GM19099 (cell line): ENCODE results near the gene RGS7.

Experiments used
- POLR2A ChIP-seq: IDR thresholded peaks from 3 replicates; pipeline ENCODE4 v1.6.1; 2011; ENCODE audit warnings: low read depth; ENCODE audit not compliant: insufficient read length; ENCODE audit errors: extremely low read depth

RGS7 gene

GRCh38 chr1:241352401-241352800 lies 4.6 kb downstream of the RGS7 start:
- no peak for TF ChIP-seq POLR2A

GRCh38 chr1:241351841-241352240 lies 5.2 kb downstream of the RGS7 start:
- no peak for TF ChIP-seq POLR2A

- TF ChIP-seq POLR2A: no peak
Observed at GRCh38 chr1:241343956-241344355, 13.0 kb downstream of the RGS7 start.

- TF ChIP-seq POLR2A: no peak
Observed at GRCh38 chr1:241336335-241336734, 20.7 kb downstream of the RGS7 start.

- no peak for TF ChIP-seq POLR2A
Observed at GRCh38 chr1:241332987-241333386, 24.0 kb downstream of the RGS7 start.

GRCh38 chr1:241332037-241332409 lies 25.0 kb downstream of the RGS7 start:
- TF ChIP-seq POLR2A: no peak

- no peak for TF ChIP-seq POLR2A
Observed at GRCh38 chr1:241331328-241332036, 25.5 kb downstream of the RGS7 start.

GRCh38 chr1:241330619-241331327 lies 26.2 kb downstream of the RGS7 start:
- no peak for TF ChIP-seq POLR2A

- TF ChIP-seq POLR2A: no peak
Observed at GRCh38 chr1:241325456-241325855, 31.5 kb downstream of the RGS7 start.

- no peak for TF ChIP-seq POLR2A
Observed at GRCh38 chr1:241323514-241324195, 33.4 kb downstream of the RGS7 start.

GRCh38 chr1:241317676-241318075 lies 39.3 kb downstream of the RGS7 start:
- TF ChIP-seq POLR2A: no peak

GRCh38 chr1:241316372-241316771 lies 40.6 kb downstream of the RGS7 start:
- no peak for TF ChIP-seq POLR2A

- TF ChIP-seq POLR2A: no peak
Observed at GRCh38 chr1:241311056-241311746, 45.8 kb downstream of the RGS7 start.

GRCh38 chr1:241310451-241310850 lies 46.6 kb downstream of the RGS7 start:
- no peak for TF ChIP-seq POLR2A

- TF ChIP-seq POLR2A: no peak
Observed at GRCh38 chr1:241309651-241310050, 47.4 kb downstream of the RGS7 start.
